H9 (cell line): ENCODE results near the gene GNAS-AS1. TPM values are rescaled to one million over a fixed set of nuclear protein-coding genes. Genes with fewer than 3 reads are reported as not detected.
A peak's percentile ranks its signal among the peaks of the same experiment; 100 is the strongest.

Experiments used
- DNase-seq: peaks from one replicate; pipeline ENCODE4 v3.0.0-alpha.2; 2017
- H2AFZ ChIP-seq: one replicate; pipeline ENCODE4 v1.6.1; 2013; ENCODE audit warnings: mild to moderate bottlenecking, low read length, control low read depth, moderate library complexity
- H2AK5ac ChIP-seq: 2 replicates; pipeline ENCODE4 v1.6.1; 2013; ENCODE audit warnings: low read length, control low read depth, mixed read lengths; ENCODE audit not compliant: insufficient read length
- H2BK120ac ChIP-seq: one replicate; pipeline ENCODE4 v1.6.1; 2013; ENCODE audit warnings: low read depth, mild to moderate bottlenecking, low read length, control low read depth, inconsistent platforms; ENCODE audit not compliant: poor library complexity, severe bottlenecking
- H2BK12ac ChIP-seq: 2 replicates; pipeline ENCODE4 v1.6.1; 2013; ENCODE audit warnings: low read length, control low read depth, mixed read lengths, low read depth; ENCODE audit not compliant: insufficient read length
- H2BK15ac ChIP-seq: 2 replicates; pipeline ENCODE4 v1.6.1; 2013; ENCODE audit warnings: low read depth, low read length, control low read depth
- H2BK20ac ChIP-seq: one replicate; pipeline ENCODE4 v1.6.1; 2013; ENCODE audit warnings: low read depth, mild to moderate bottlenecking, low read length, control low read depth, inconsistent platforms; ENCODE audit not compliant: poor library complexity, severe bottlenecking
- H2BK5ac ChIP-seq: 2 replicates; pipeline ENCODE4 v1.6.1; 2013; ENCODE audit warnings: low read length, control low read depth, mixed read lengths; ENCODE audit not compliant: insufficient read length
- H3K14ac ChIP-seq: 2 replicates; pipeline ENCODE4 v1.6.1; 2013; ENCODE audit warnings: low read length, control low read depth; ENCODE audit not compliant: insufficient read depth
- H3K18ac ChIP-seq: 2 replicates; pipeline ENCODE4 v1.6.1; 2013; ENCODE audit warnings: low read depth, mild to moderate bottlenecking, mixed read lengths, low read length, control low read depth; ENCODE audit not compliant: insufficient read length
- H3K23ac ChIP-seq: 2 replicates; pipeline ENCODE4 v1.6.1; 2013; ENCODE audit warnings: low read length, control low read depth, mixed read lengths, low read depth; ENCODE audit not compliant: insufficient read length
- H3K23me2 ChIP-seq: 2 replicates; pipeline ENCODE4 v1.6.1; 2013; ENCODE audit warnings: low read depth, mild to moderate bottlenecking, mixed read lengths, low read length, control low read depth; ENCODE audit not compliant: insufficient read length, poor library complexity, severe bottlenecking
- H3K27ac ChIP-seq: 2 replicates; pipeline ENCODE4 v1.5.1; 2013; ENCODE audit warnings: low read length, control low read depth, mixed read lengths, low read depth; ENCODE audit not compliant: insufficient read length
- H3K27me3 ChIP-seq: 2 replicates; pipeline ENCODE4 v1.6.1; 2013; ENCODE audit warnings: low read length, control low read depth, inconsistent platforms; ENCODE audit not compliant: insufficient read depth
- H3K4ac ChIP-seq: 2 replicates; pipeline ENCODE4 v1.6.1; 2013; ENCODE audit warnings: low read depth, mild to moderate bottlenecking, control low read depth, inconsistent platforms, low read length, moderate library complexity
- H3K4me1 ChIP-seq: 2 replicates; pipeline ENCODE4 v1.6.1; 2013; ENCODE audit warnings: low read length, control low read depth, inconsistent platforms; ENCODE audit not compliant: insufficient read depth
- H3K4me2 ChIP-seq: 2 replicates; pipeline ENCODE4 v1.6.1; 2013; ENCODE audit warnings: low read length, control low read depth, mixed read lengths; ENCODE audit not compliant: insufficient read length, insufficient read depth
- H3K56ac ChIP-seq: 2 replicates; pipeline ENCODE4 v1.6.1; 2013; ENCODE audit warnings: low read depth, mild to moderate bottlenecking, mixed read lengths, low read length, control low read depth; ENCODE audit not compliant: insufficient read length
- H3K79me1 ChIP-seq: 2 replicates; pipeline ENCODE4 v1.6.1; 2013; ENCODE audit warnings: low read depth, mild to moderate bottlenecking, moderate library complexity, low read length, control low read depth, inconsistent platforms; ENCODE audit not compliant: insufficient read depth, poor library complexity, severe bottlenecking
- H3K79me2 ChIP-seq: 2 replicates; pipeline ENCODE4 v1.6.1; 2013; ENCODE audit warnings: low read length, control low read depth, inconsistent platforms; ENCODE audit not compliant: insufficient read depth
- H3K9ac ChIP-seq: 2 replicates; pipeline ENCODE4 v1.6.1; 2013; ENCODE audit warnings: low read length, control low read depth, mixed read lengths; ENCODE audit not compliant: insufficient read length; ENCODE audit errors: extremely low read depth
- H3K9me3 ChIP-seq: one replicate; pipeline ENCODE4 v1.6.1; 2013; ENCODE audit warnings: low read depth, low read length, inconsistent platforms; ENCODE audit not compliant: control insufficient read depth
- H3T11ph ChIP-seq: one replicate; pipeline ENCODE4 v1.6.1; 2013; ENCODE audit warnings: mild to moderate bottlenecking, low read length, control low read depth, inconsistent platforms
- H4K20me1 ChIP-seq: one replicate; pipeline ENCODE4 v1.6.1; 2013; ENCODE audit not compliant: control insufficient read depth, insufficient read length, insufficient read depth
- H4K5ac ChIP-seq: 2 replicates; pipeline ENCODE4 v1.6.1; 2013; ENCODE audit warnings: low read depth, mild to moderate bottlenecking, mixed read lengths, low read length, control low read depth; ENCODE audit not compliant: insufficient read length
- H4K8ac ChIP-seq: replicated peaks from 2 replicates; pipeline ENCODE4 v1.6.1; 2013; ENCODE audit warnings: low read length, control low read depth, mixed read lengths, low read depth; ENCODE audit not compliant: insufficient read length
- H4K91ac ChIP-seq: 2 replicates; pipeline ENCODE4 v1.6.1; 2013; ENCODE audit warnings: low read depth, mild to moderate bottlenecking, moderate library complexity, mixed read lengths, low read length, control low read depth; ENCODE audit not compliant: insufficient read length
- H3K27ac Mint-ChIP-seq, 3 experiments: 2 replicates in 2 of 3; 3 replicates in 1 of 3; pipeline ENCODE4 v1.8.0; 2020 to 2021; ENCODE audit warnings: mixed read lengths in 3 of 3, mild to moderate bottlenecking in 1 of 3, moderate library complexity in 1 of 3
- H3K27me3 Mint-ChIP-seq: 2 replicates; pipeline ENCODE4 v1.8.0; 2021; ENCODE audit warnings: low read depth, mild to moderate bottlenecking, moderate library complexity, mixed read lengths
- H3K36me3 Mint-ChIP-seq, 3 experiments: 2 replicates in 2 of 3; 3 replicates in 1 of 3; pipeline ENCODE4 v1.8.0; 2020 to 2021; ENCODE audit warnings: low read depth in 3 of 3, mixed read lengths in 3 of 3; ENCODE audit not compliant: insufficient read depth in 1 of 3
- H3K4me1 Mint-ChIP-seq, 2 experiments: 2 replicates each; pipeline ENCODE4 v1.8.0; 2020; ENCODE audit warnings: mixed read lengths in 2 of 2
- H3K4me3 Mint-ChIP-seq, 2 experiments: 2 replicates in 1 of 2; 3 replicates in 1 of 2; pipeline ENCODE4 v1.8.0; 2020 to 2021; ENCODE audit warnings: mild to moderate bottlenecking in 2 of 2, mixed read lengths in 2 of 2, moderate library complexity in 1 of 2
- H3K9me3 Mint-ChIP-seq, 2 experiments: 2 replicates in 1 of 2; 3 replicates in 1 of 2; pipeline ENCODE4 v1.8.0; 2020; ENCODE audit warnings: mild to moderate bottlenecking in 2 of 2, mixed read lengths in 2 of 2, moderate library complexity in 1 of 2
- CTCF ChIP-seq: fragments of 200-600 bp; sonication (generic); conservative IDR thresholded peaks from 3 replicates; pipeline ENCODE4 v1.8.0; 2021; ENCODE audit warnings: antibody characterized with exemption, mild to moderate bottlenecking
- WGBS: extraction: QIAGEN DNeasy Blood & Tissue Kit; methylation state at CpG from one replicate; pipeline ENCODE4 v1.1.7; 2013; ENCODE audit warnings: missing lambda C conversion rate, low lambda C conversion rate, mixed read lengths; ENCODE audit not compliant: insufficient read length; ENCODE audit errors: extremely low coverage; 5-methylcytosine and 5-hydroxymethylcytosine counted together
- total RNA-seq: library from RNA; stranded (reverse); gene quantifications from 2 replicates; pipeline ENCODE4 v1.2.1, GENCODE V29; 2021

The GNAS-AS1 gene
- total RNA-seq, 1 experiment from 2014 or later: 11.3 TPM

- peaks cover 2 to 3% of the 10 kb centered on the region in 2 experiments; a peak in 4 of 5 replicates for H3K9me3 Mint-ChIP-seq
- Histone ChIP-seq H3K14ac (no peak overlapping the region), H2BK20ac (no peak overlapping the region), H3K23me2 (peaks cover 3% of the 10 kb centered on the region), H4K91ac (no peak overlapping the region), H2AFZ (no peak overlapping the region), H3K79me2 (peaks cover 32% of the 10 kb centered on the region; the same call in 1 of the 2 replicates), H3K9me3 (no peaks in the 10 kb centered on the region), H3K9ac (peak overlapping the region; percentile 51), H4K5ac (no peak overlapping the region), H3T11ph (no peak overlapping the region), H3K56ac (no peak overlapping the region), H3K23ac (no peak overlapping the region), H4K20me1 (no peaks in the 10 kb centered on the region), H2BK15ac (no peak overlapping the region), H3K4ac (no peak overlapping the region), H3K18ac (no peak overlapping the region), H2BK5ac (no peak overlapping the region), H3K27ac (no peak overlapping the region), H3K4me1 (peaks cover 10% of the 10 kb centered on the region), H2AK5ac (no peak overlapping the region), H3K27me3 (no peaks in the 10 kb centered on the region), H2BK120ac (no peak overlapping the region), H3K4me2 (peak overlapping the region; percentile 21), H3K79me1 (no peaks in the 10 kb centered on the region), H2BK12ac (no peak overlapping the region), H4K8ac (no peak overlapping the region)
- WGBS: no CpG with 5 or more reads among the region's 5 CpGs
- no peak for TF ChIP-seq CTCF
- peak overlapping the region; percentile 6 to 62 (median 6); a peak in 2 of 7 replicates for H3K27ac Mint-ChIP-seq
- DNase-seq: no peak
- peaks cover 50 to 61% of the 10 kb centered on the region in 2 experiments for H3K4me1 Mint-ChIP-seq
- no peaks in the 10 kb centered on the region for H3K27me3 Mint-ChIP-seq
- H3K36me3 Mint-ChIP-seq: peaks cover 6 to 29% (median 22%) of the 10 kb centered on the region in 3 experiments; a peak in 6 of 7 replicates
- H3K4me3 Mint-ChIP-seq: peak overlapping the region; percentile 75 to 96
Observed at GRCh38 chr20:58893355-58894120, 42.8 kb upstream of the GNAS-AS1 start.
